Mesothelial cell of epicardium (in vitro differentiated cells): Measurements from ENCODE around the gene OXCT1. TPM values are rescaled to one million over a fixed set of nuclear protein-coding genes. Genes with fewer than 3 reads are reported as not detected.
A peak's percentile ranks its signal among the peaks of the same experiment; 100 is the strongest.

Source experiments
- DNase-seq, 2 experiments: peaks; one replicate each; pipeline ENCODE4 v3.0.0; 2021; ENCODE audit warnings: low spot score in 2 of 2; ENCODE audit not compliant: unreplicated experiment in 2 of 2
- H3K27ac Mint-ChIP-seq: 2 replicates; pipeline ENCODE4 v1.8.0; 2021; ENCODE audit warnings: mixed read lengths
- H3K27me3 Mint-ChIP-seq: 2 replicates; pipeline ENCODE4 v1.8.0; 2021; ENCODE audit warnings: low read depth, mixed read lengths
- H3K36me3 Mint-ChIP-seq: 2 replicates; pipeline ENCODE4 v1.8.0; 2021; ENCODE audit warnings: mixed read lengths
- H3K4me1 Mint-ChIP-seq: 2 replicates; pipeline ENCODE4 v1.8.0; 2021; ENCODE audit warnings: mixed read lengths
- H3K4me3 Mint-ChIP-seq: 2 replicates; pipeline ENCODE4 v1.8.0; 2021; ENCODE audit warnings: mild to moderate bottlenecking, moderate library complexity, mixed read lengths
- H3K9me3 Mint-ChIP-seq: 2 replicates; pipeline ENCODE4 v1.8.0; 2021; ENCODE audit warnings: mixed read lengths
- total RNA-seq: library from RNA; stranded (reverse); gene quantifications from 3 replicates; pipeline ENCODE4 v1.2.1, GENCODE V29; 2021
- TF ChIP-seq, protein P1 (sequence below): fragments of 200-600 bp; sonication (generic); IDR thresholded peaks from one replicate; pipeline ENCODE4 v1.5.0; 2021; ENCODE audit warnings: antibody characterized with exemption; ENCODE audit not compliant: unreplicated experiment

OXCT1 gene
- total RNA-seq, 1 donor from 2014 or later, result 21.2 TPM

GRCh38 chr5:41787265-41787664, 83.0 kb downstream of the OXCT1 start:
- no peak overlapping the region for H3K4me3 Mint-ChIP-seq
- DNase-seq, result no peak
- peaks cover 84% of the 10 kb centered on the region for H3K4me1 Mint-ChIP-seq
- H3K27ac Mint-ChIP-seq, result peak overlapping the region; percentile 19
- no peaks in the 10 kb centered on the region for H3K9me3 Mint-ChIP-seq
- TF ChIP-seq, protein P1, sequence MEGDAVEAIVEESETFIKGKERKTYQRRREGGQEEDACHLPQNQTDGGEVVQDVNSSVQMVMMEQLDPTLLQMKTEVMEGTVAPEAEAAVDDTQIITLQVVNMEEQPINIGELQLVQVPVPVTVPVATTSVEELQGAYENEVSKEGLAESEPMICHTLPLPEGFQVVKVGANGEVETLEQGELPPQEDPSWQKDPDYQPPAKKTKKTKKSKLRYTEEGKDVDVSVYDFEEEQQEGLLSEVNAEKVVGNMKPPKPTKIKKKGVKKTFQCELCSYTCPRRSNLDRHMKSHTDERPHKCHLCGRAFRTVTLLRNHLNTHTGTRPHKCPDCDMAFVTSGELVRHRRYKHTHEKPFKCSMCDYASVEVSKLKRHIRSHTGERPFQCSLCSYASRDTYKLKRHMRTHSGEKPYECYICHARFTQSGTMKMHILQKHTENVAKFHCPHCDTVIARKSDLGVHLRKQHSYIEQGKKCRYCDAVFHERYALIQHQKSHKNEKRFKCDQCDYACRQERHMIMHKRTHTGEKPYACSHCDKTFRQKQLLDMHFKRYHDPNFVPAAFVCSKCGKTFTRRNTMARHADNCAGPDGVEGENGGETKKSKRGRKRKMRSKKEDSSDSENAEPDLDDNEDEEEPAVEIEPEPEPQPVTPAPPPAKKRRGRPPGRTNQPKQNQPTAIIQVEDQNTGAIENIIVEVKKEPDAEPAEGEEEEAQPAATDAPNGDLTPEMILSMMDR, result no peak
- no peaks in the 10 kb centered on the region for H3K36me3 Mint-ChIP-seq
- no peaks in the 10 kb centered on the region for H3K27me3 Mint-ChIP-seq

- Mint-ChIP-seq H3K9me3 (no peaks in the 10 kb centered on the region), H3K4me3 (no peak overlapping the region), H3K36me3 (no peaks in the 10 kb centered on the region), H3K4me1 (peaks cover 69% of the 10 kb centered on the region), H3K27me3 (no peaks in the 10 kb centered on the region), H3K27ac (no peak overlapping the region)
- TF ChIP-seq, protein P1, result no peak
- DNase-seq, result no peak
Observed at GRCh38 chr5:41785061-41785460, 85.2 kb downstream of the OXCT1 start.

DNA sequence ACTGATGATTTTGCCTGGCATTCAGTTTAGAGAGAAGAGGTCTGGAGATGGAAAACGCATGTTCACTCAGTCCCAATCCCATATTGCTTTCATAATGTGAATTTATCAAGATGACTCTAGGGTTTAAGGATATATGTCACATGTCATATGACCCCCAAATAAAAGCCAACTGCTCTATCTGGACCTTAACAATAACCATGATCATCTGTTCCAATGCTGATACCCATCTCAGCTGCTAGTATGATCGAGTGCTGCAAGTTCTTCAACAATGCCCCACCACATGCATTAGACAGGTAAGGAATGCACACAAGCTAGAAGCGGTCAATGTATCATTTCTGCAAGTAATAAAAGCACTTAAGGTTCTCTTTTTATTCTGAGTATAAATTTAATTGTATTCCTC, 91.8 kb downstream of the OXCT1 start:
- H3K4me3 Mint-ChIP-seq, result no peak overlapping the region
- no peak for DNase-seq
- H3K27ac Mint-ChIP-seq, result no peak overlapping the region
- peaks cover 3% of the 10 kb centered on the region for H3K9me3 Mint-ChIP-seq
- TF ChIP-seq, protein P1, result no peak
- H3K36me3 Mint-ChIP-seq, result no peaks in the 10 kb centered on the region
- no peaks in the 10 kb centered on the region for H3K27me3 Mint-ChIP-seq
- peaks cover 38% of the 10 kb centered on the region for H3K4me1 Mint-ChIP-seq

DNA sequence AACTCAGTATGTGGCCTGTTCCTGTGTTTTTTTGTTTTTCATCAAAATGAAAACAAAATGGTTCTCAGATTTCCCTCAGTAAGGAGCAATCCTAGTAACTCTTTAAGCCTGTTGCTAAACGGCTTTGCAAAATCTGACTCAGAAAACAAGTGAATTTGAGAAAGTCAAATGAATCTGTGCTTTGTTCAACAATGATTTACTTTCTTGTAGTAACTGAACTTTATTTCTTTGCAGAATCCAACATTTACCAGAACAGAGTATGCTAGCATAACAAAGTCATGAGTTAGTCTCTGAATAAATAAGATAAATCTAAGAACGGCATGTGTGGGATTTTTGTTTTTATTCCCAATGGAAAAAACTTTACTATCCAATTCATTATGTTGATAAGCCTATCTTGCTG, 93.8 kb downstream of the OXCT1 start:
- H3K27ac Mint-ChIP-seq, result peak overlapping the region; percentile 84
- H3K36me3 Mint-ChIP-seq, result no peaks in the 10 kb centered on the region
- no peaks in the 10 kb centered on the region for H3K27me3 Mint-ChIP-seq
- TF ChIP-seq, protein P1, result no peak
- DNase-seq, result no peak
- H3K4me1 Mint-ChIP-seq, result peaks cover 49% of the 10 kb centered on the region
- H3K4me3 Mint-ChIP-seq, result no peak overlapping the region
- H3K9me3 Mint-ChIP-seq, result peaks cover 3% of the 10 kb centered on the region

DNA sequence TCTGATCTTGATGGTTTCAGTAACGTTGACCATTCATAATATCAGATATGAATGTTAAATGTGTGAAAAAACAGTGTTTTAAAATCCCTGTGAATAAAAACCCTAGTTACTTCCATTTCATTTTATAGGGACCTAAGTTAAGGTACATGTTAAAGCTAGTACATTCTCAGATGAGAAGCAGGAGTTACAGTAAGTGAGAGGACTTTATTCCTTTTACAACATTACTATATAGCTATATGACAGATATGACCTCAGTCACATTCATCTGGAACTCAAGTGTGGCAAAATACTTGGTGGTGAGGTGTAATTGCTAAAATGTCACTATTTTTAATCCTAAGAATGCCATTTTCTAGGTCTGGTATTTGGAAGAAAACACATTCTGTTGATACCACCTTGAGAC, 96.4 kb downstream of the OXCT1 start:
- TF ChIP-seq, protein P1, result no peak
- peaks cover 3% of the 10 kb centered on the region for H3K9me3 Mint-ChIP-seq
- H3K27me3 Mint-ChIP-seq, result no peaks in the 10 kb centered on the region
- H3K4me3 Mint-ChIP-seq, result no peak overlapping the region
- DNase-seq, result no peak
- no peaks in the 10 kb centered on the region for H3K36me3 Mint-ChIP-seq
- H3K27ac Mint-ChIP-seq, result no peak overlapping the region
- peaks cover 54% of the 10 kb centered on the region for H3K4me1 Mint-ChIP-seq
